Mesendoderm (in vitro differentiated cells): ENCODE results near the gene DCC.

Experiments
- DNase-seq: peaks from one replicate; pipeline ENCODE4 v3.0.0; 2013
- H2AK5ac ChIP-seq: 2 replicates; pipeline ENCODE4 v1.6.1; 2013; ENCODE audit warnings: low read length, inconsistent platforms
- H2BK120ac ChIP-seq: 2 replicates; pipeline ENCODE4 v1.6.1; 2013; ENCODE audit warnings: low read depth, mild to moderate bottlenecking, low read length, moderate library complexity, mixed read lengths
- H2BK15ac ChIP-seq: replicated peaks from 2 replicates; pipeline ENCODE4 v1.6.1; 2013; ENCODE audit warnings: low read depth, mild to moderate bottlenecking, moderate library complexity
- H2BK5ac ChIP-seq: 2 replicates; pipeline ENCODE4 v1.6.1; 2013; ENCODE audit warnings: low read length, inconsistent platforms
- H3K18ac ChIP-seq: 2 replicates; pipeline ENCODE4 v1.6.1; 2013; ENCODE audit warnings: mild to moderate bottlenecking, low read length, mixed read lengths
- H3K23ac ChIP-seq: one replicate; pipeline ENCODE4 v1.6.1; 2013; ENCODE audit warnings: low read length
- H3K27ac ChIP-seq: 2 replicates; pipeline ENCODE4 v1.5.1; 2013; ENCODE audit warnings: low read depth, mild to moderate bottlenecking, inconsistent platforms, low read length, moderate library complexity
- H3K27me3 ChIP-seq: 2 replicates; pipeline ENCODE4 v1.6.1; 2013; ENCODE audit warnings: low read length, control low read depth, mild to moderate bottlenecking, inconsistent platforms; ENCODE audit not compliant: insufficient read depth, poor library complexity
- H3K36me3 ChIP-seq: 2 replicates; pipeline ENCODE4 v1.6.1; 2013; ENCODE audit warnings: low read length, inconsistent platforms; ENCODE audit not compliant: control insufficient read depth, insufficient read depth
- H3K4ac ChIP-seq: one replicate; pipeline ENCODE4 v1.6.1; 2013; ENCODE audit warnings: low read depth, mild to moderate bottlenecking, low read length, moderate library complexity
- H3K4me1 ChIP-seq: 2 replicates; pipeline ENCODE4 v1.6.1; 2013; ENCODE audit warnings: low read depth, low read length, inconsistent platforms; ENCODE audit not compliant: control insufficient read depth
- H3K4me2 ChIP-seq: 2 replicates; pipeline ENCODE4 v1.6.1; 2013; ENCODE audit warnings: low read length
- H3K4me3 ChIP-seq: 2 replicates; pipeline ENCODE4 v1.5.1; 2013; ENCODE audit warnings: mild to moderate bottlenecking, low read length
- H3K56ac ChIP-seq: one replicate; pipeline ENCODE4 v1.6.1; 2013; ENCODE audit warnings: low read length
- H3K79me1 ChIP-seq: 2 replicates; pipeline ENCODE4 v1.6.1; 2013; ENCODE audit warnings: low read length, inconsistent platforms
- H3K79me2 ChIP-seq: 2 replicates; pipeline ENCODE4 v1.6.1; 2013; ENCODE audit warnings: mild to moderate bottlenecking, low read length; ENCODE audit not compliant: control insufficient read depth, insufficient read depth
- H3K9ac ChIP-seq: 2 replicates; pipeline ENCODE4 v1.6.1; 2013; ENCODE audit warnings: low read length, inconsistent platforms
- H4K5ac ChIP-seq: one replicate; pipeline ENCODE4 v1.6.1; 2013; ENCODE audit warnings: low read length
- H4K8ac ChIP-seq: one replicate; pipeline ENCODE4 v1.6.1; 2013; ENCODE audit warnings: low read depth, mild to moderate bottlenecking, control low read depth, low read length, moderate library complexity
- WGBS: extraction: QIAGEN DNeasy Blood & Tissue Kit; methylation state at CpG from one replicate; pipeline ENCODE4 v1.1.7; 2013; ENCODE audit warnings: low lambda C conversion rate, missing lambda C conversion rate; ENCODE audit not compliant: insufficient coverage; ENCODE audit errors: extremely low coverage; 5-methylcytosine and 5-hydroxymethylcytosine counted together

DCC gene

GRCh38 chr18:53135654-53136053 is 795.7 kb downstream of the DCC start:
- no peak overlapping the region for H4K5ac ChIP-seq
- no peaks in the 10 kb centered on the region for H3K36me3 ChIP-seq
- H4K8ac ChIP-seq, result no peak overlapping the region
- H2BK5ac ChIP-seq, result no peak overlapping the region
- H3K4me1 ChIP-seq, result no peaks in the 10 kb centered on the region
- no peak overlapping the region for H3K23ac ChIP-seq
- no peak overlapping the region for H3K56ac ChIP-seq
- no peak overlapping the region for H2AK5ac ChIP-seq
- H3K79me1 ChIP-seq, result no peaks in the 10 kb centered on the region
- no peak overlapping the region for H3K27ac ChIP-seq
- H3K9ac ChIP-seq, result no peak overlapping the region
- H3K4me2 ChIP-seq, result no peak overlapping the region
- H2BK15ac ChIP-seq, result no peak overlapping the region
- H3K79me2 ChIP-seq, result no peaks in the 10 kb centered on the region
- no peak for DNase-seq
- no peak overlapping the region for H2BK120ac ChIP-seq
- H3K4ac ChIP-seq, result no peak overlapping the region
- no peak overlapping the region for H3K18ac ChIP-seq
- H3K4me3 ChIP-seq, result no peak overlapping the region
- H3K27me3 ChIP-seq, result no peaks in the 10 kb centered on the region

GRCh38 chr18:53139746-53140500 is 799.9 kb downstream of the DCC start:
- no peak overlapping the region for H3K9ac ChIP-seq
- H3K27me3 ChIP-seq, result no peaks in the 10 kb centered on the region
- no peak overlapping the region for H2BK120ac ChIP-seq
- no peak overlapping the region for H4K8ac ChIP-seq
- H3K56ac ChIP-seq, result no peak overlapping the region
- no peak overlapping the region for H3K18ac ChIP-seq
- peak; percentile 2 for DNase-seq
- no peaks in the 10 kb centered on the region for H3K79me2 ChIP-seq
- no peaks in the 10 kb centered on the region for H3K79me1 ChIP-seq
- no peak overlapping the region for H2BK5ac ChIP-seq
- H4K5ac ChIP-seq, result no peak overlapping the region
- no peaks in the 10 kb centered on the region for H3K36me3 ChIP-seq
- no peak overlapping the region for H3K27ac ChIP-seq
- no peak overlapping the region for H3K4me3 ChIP-seq
- no peak overlapping the region for H3K23ac ChIP-seq
- no peaks in the 10 kb centered on the region for H3K4me1 ChIP-seq
- H3K4ac ChIP-seq, result no peak overlapping the region
- H2AK5ac ChIP-seq, result no peak overlapping the region
- H2BK15ac ChIP-seq, result no peak overlapping the region
- no peak overlapping the region for H3K4me2 ChIP-seq
- WGBS, result no CpG with 5 or more reads among the region's 5 CpGs

GRCh38 chr18:53142005-53142404 is 802.0 kb downstream of the DCC start:
- Histone ChIP-seq H3K27ac (no peak overlapping the region), H3K18ac (no peak overlapping the region), H3K79me2 (no peaks in the 10 kb centered on the region), H3K9ac (no peak overlapping the region), H3K4me1 (no peaks in the 10 kb centered on the region), H2BK15ac (no peak overlapping the region), H3K4me3 (no peak overlapping the region), H3K36me3 (no peaks in the 10 kb centered on the region), H3K56ac (no peak overlapping the region), H2BK5ac (no peak overlapping the region), H4K8ac (no peak overlapping the region), H3K79me1 (no peaks in the 10 kb centered on the region), H4K5ac (no peak overlapping the region), H3K23ac (no peak overlapping the region), H2AK5ac (no peak overlapping the region), H2BK120ac (no peak overlapping the region), H3K27me3 (no peaks in the 10 kb centered on the region), H3K4me2 (no peak overlapping the region), H3K4ac (no peak overlapping the region)
- no CpG with 5 or more reads among the region's 4 CpGs for WGBS
- no peak for DNase-seq

GRCh38 chr18:53147472-53147871 is 807.5 kb downstream of the DCC start:
- H3K9ac ChIP-seq, result no peak overlapping the region
- H2BK120ac ChIP-seq, result no peak overlapping the region
- no peak overlapping the region for H2BK15ac ChIP-seq
- H2AK5ac ChIP-seq, result no peak overlapping the region
- no peaks in the 10 kb centered on the region for H3K79me1 ChIP-seq
- no peak overlapping the region for H3K23ac ChIP-seq
- DNase-seq, result no peak
- no peak overlapping the region for H3K4me3 ChIP-seq
- H3K27me3 ChIP-seq, result no peaks in the 10 kb centered on the region
- no peak overlapping the region for H3K4me2 ChIP-seq
- H3K27ac ChIP-seq, result no peak overlapping the region
- H2BK5ac ChIP-seq, result no peak overlapping the region
- H3K56ac ChIP-seq, result no peak overlapping the region
- no peak overlapping the region for H4K5ac ChIP-seq
- H4K8ac ChIP-seq, result no peak overlapping the region
- H3K4ac ChIP-seq, result no peak overlapping the region
- no peaks in the 10 kb centered on the region for H3K36me3 ChIP-seq
- H3K79me2 ChIP-seq, result no peaks in the 10 kb centered on the region
- no peaks in the 10 kb centered on the region for H3K4me1 ChIP-seq
- no peak overlapping the region for H3K18ac ChIP-seq

GRCh38 chr18:53148123-53148522 is 808.1 kb downstream of the DCC start:
- Histone ChIP-seq H3K27ac (no peak overlapping the region), H3K9ac (no peak overlapping the region), H3K4me1 (no peaks in the 10 kb centered on the region), H3K27me3 (no peaks in the 10 kb centered on the region), H3K4me3 (no peak overlapping the region), H3K79me1 (no peaks in the 10 kb centered on the region), H2AK5ac (no peak overlapping the region), H3K18ac (no peak overlapping the region), H2BK120ac (no peak overlapping the region), H4K5ac (no peak overlapping the region), H3K36me3 (no peaks in the 10 kb centered on the region), H4K8ac (no peak overlapping the region), H3K23ac (no peak overlapping the region), H3K56ac (no peak overlapping the region), H3K79me2 (no peaks in the 10 kb centered on the region), H2BK5ac (no peak overlapping the region), H3K4me2 (no peak overlapping the region), H3K4ac (no peak overlapping the region), H2BK15ac (no peak overlapping the region)
- DNase-seq, result no peak
- no CpG with 5 or more reads among the region's 5 CpGs for WGBS

GRCh38 chr18:53152476-53152875 is 812.5 kb downstream of the DCC start:
- Histone ChIP-seq H3K36me3 (no peaks in the 10 kb centered on the region), H3K9ac (no peak overlapping the region), H3K27me3 (no peaks in the 10 kb centered on the region), H3K23ac (no peak overlapping the region), H3K27ac (no peak overlapping the region), H3K4me1 (no peaks in the 10 kb centered on the region), H3K4me2 (no peak overlapping the region), H2BK5ac (no peak overlapping the region), H3K18ac (no peak overlapping the region), H3K79me2 (no peaks in the 10 kb centered on the region), H2AK5ac (no peak overlapping the region), H3K4me3 (no peak overlapping the region), H4K8ac (no peak overlapping the region), H3K79me1 (no peaks in the 10 kb centered on the region), H3K4ac (no peak overlapping the region), H2BK15ac (no peak overlapping the region), H2BK120ac (no peak overlapping the region), H4K5ac (no peak overlapping the region), H3K56ac (no peak overlapping the region)
- peak; percentile 80 for DNase-seq
- WGBS, result no CpG with 5 or more reads among the region's 2 CpGs
